Fibroblast of skin of scalp (primary cell): ENCODE results near the gene TTC38.
"Not testable (repeated sequence)": the region's sequence is repeated elsewhere in the genome, so short reads cannot be mapped to it uniquely, and the experiment has no call there.

Experiments used
- DNase-seq: peaks from one replicate; pipeline ENCODE4 v3.0.0-alpha.2; 2013

The TTC38 gene

DNA sequence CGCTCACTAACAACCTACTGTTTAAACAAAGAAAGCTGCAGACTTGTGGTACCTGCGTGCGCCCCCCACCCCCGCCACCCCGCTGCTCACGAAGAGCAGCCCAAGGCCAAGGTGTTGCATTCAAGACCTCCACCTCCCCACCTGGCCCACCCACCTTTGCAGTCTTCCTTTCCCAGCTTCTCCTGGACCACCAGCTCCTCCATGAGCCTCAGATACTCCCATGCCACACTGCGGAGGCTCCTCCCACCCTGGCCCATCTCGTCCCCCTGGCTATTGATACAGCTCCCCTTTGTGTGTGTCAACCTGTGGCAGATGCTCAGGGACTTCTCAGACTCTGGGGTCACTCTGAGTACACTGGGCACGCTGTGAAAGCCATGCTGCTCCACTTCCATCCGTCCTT lies 21.6 kb upstream of the TTC38 start:
- DNase-seq, result no peak

DNA sequence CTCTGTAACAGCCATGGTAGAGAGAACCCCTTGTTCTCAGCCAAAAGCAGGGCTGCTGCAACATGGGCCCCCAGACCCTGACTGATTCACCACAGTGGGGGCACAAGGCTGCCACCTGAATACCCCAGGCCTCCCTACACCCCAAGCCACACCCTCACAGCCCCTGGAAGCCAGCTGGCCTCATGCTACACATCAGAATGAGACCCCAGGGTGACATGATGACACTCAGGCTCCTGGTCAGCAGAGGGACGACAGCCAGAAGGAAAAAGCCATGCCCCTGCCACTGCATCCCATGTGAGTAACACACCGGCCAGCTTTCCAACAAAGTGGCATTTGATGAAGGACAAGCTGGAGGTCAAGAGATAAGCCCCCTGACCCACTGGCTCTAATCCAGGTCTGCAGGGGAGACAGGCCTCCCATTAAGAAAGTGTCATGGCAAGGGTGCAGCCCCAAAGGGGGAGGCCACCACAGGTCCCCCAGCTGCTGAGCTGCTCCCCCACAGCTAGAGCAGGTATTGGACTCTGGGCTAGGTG lies 20.3 kb upstream of the TTC38 start:
- DNase-seq, result no peak

DNA sequence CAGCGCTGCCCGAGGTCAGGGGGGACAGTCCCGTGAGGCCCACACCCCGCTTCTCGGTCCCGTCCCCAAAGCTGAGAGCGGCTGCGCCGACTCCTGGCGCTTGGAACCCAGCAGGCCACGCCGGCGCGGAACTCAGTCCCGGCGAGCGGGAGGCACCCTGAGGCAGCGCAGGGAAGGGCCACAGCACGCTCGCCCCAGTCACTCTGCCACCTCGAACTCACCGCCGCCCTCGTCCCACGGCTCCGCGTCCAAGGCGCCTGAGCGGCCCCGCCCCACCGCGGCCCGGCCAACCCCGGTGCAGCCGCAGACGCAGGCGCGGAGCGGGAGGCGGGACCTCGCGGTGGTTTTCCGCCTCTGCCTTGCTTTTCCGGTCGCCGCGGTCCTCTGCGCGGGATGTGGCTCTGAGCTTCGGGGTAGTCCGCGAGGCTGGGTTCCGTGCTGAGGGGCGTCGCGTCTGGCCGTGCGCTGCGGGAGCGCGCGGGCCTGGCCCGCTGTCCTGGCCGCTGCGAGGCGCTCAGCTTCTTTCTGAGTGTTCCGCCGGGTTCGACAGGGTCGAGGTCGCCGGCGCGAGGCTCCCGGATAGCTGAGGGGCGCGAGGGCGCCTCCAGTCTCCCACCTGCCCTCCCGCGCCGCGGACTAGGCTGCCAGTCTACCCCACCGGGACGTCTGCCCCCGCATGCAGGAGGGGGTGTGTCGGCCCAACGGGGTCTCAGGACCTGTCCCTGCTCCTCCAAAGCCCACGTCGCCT lies 17.6 kb upstream of the TTC38 start, which contains the start of gene CDPF1:
Gene CDPF1, minus strand, starts transcription at position 259 of the 748 bp plus-strand sequence. CDS start 2,009 bp downstream, outside the sequence.
- DNase-seq, result peak; percentile 87

DNA sequence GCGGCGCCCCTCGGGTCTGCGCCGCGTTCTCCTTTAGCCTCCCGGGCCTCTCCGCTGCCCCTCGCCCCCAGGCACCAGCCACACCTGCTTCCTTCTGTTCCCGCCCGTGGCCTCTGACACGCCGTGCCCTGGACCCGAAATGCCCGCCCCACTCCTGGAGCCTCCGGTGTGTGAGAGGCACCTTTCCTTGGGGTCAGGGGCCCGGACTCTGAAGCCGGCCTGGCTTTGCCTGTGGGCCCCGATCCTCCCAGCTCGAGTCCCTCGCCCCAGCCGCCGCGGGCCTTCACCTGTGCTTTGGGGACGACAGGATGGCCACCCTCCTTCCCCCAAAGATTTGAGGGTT lies 17.1 kb upstream of the TTC38 start:
- no peak for DNase-seq

DNA sequence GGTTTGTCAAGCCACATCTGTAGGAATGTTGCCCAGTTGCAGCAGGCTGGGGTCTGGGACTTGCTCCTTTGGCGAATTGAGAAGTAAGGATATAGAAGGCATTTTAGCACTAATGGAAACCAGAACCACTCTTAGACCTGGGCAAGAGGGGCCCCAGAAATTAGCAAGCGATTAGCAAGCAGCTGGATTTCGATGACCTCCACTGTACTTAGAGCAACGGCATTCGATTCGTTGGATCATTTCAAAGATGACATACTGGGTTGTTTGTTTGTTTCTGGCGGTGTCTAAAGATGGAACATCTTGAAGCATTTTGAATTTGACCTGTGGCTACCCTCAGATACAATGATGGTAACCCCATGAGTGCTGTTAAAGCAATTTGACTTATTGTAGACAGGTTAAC lies 16.5 kb upstream of the TTC38 start:
- no peak for DNase-seq

DNA sequence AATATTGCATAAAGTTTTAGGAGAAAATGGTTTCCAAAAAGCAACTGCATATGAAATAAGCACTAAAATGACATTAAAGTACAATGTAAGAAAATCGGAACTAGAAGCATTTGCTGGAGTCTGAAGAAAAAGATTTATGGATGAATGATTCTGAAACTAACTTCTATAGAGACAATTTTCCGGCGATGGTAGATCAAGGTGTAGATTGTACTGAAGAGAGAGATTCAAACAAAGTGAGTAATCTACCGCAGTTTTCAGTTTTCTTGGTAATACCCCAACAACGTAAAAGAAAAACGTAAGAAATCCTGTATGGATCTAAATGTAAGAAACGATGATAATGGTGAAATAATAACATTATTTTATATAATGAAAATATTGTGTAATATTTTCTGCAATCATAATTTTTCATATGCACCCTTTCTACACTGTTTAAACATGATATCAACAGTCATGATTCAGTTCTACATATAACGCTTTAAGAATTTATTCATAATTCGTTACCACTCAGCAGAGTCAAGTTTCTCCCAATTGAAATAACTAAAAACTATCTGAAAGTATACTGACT lies 15.9 kb upstream of the TTC38 start:
- DNase-seq, result no peak

DNA sequence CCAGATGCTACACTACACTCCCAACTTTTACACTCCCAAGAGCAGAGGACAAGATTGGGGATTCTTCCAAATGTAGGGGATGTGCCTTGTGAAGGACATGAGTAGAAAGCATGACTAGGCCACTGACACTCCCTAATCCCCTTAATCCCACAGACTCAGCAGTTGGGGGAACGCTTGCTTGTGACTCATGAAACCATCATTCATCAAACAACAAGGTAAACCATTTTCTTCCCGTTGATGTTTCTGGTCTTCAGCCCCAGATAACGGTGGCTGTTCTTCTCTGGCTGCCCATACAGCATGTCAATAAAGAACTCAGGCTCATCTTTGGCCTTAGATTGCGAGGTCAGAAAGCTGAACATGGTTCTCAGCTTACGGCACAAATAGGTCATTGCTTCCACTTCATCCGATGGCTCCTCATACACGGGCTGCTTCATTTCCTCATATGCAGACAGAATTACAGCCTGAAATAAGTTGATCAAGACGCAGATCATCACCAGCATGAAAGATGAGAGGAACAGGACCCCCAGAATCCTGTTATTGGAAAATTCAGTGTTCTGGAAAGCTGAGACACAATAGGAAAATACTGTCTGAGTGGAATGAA lies 11.3 kb upstream of the TTC38 start:
- no peak for DNase-seq

DNA sequence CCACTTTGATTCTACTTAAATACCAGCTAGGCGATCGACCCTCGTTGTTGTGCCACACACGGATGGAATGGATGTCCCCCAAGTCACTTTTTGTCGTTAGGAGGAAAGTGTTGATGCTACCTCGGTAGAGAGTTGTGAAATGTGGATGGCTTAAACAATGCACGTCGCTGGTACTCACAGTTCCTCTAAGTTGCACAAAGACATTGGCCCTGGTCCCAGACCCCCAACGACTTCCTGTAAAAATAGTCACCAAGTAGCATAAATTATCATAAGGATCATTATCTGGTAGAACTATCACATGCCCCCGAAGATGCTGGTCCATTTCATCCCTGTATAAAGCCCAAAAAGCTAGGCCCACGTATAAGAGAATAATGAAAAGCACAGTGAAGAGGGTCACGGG lies 8.4 kb upstream of the TTC38 start:
- DNase-seq, result no peak

DNA sequence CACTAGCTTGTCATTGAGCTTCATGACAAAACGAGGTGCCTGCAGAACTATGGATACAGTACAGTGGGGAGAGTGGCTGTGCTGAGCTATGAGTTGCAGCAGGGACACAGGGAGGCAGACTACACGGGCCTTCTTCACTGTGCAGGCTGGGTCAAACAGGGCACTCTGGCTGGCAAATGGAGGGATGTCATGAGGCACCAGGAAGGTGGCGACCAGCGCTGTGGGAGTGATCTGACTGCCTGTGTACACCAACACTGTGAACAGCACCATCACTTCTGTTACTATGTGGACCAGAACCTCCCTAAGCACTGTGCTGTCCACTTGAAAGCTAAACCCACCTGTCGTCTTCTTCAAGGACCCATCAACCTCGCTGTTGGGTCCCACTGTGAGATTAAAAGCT lies 7.8 kb upstream of the TTC38 start:
- DNase-seq, result no peak

DNA sequence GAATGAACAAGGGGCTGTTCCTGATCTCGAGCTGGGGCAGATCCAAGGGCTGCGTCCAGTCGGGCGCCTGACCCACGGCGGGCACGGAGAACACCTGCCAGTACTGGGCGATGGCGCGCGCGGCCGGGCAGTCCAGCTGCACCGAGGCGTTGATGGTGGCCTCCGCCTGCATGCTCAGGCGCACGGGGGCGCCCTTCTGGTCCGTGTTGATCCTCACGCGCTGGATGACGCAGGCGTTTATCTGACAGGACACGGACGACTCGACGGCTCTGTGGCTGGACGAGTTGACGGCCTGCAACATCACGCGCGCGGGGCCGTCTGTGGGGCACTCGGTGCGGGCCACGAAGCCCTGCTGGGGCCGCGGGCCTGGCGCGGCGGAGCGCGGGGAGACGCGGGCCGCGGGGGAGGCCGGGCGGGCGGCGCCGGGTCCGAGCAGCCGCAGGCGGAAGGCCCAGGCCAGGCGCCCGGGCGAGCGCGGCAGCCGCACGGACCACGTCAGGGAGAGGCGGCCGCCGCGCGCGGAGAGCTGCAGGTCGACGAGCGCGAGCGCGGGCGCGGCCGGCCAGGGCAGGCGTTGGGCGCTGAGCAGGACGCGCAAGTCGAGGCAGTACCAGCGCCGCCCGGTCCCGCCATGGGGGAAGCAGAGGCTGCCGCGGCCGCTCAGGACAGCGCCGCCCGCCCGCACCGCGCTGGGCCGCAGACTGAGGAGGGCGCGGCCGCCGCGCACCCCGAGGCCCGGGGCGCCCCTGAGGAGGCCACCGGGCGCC lies 5.2 kb upstream of the TTC38 start:
- DNase-seq, result peak; percentile 60

DNA sequence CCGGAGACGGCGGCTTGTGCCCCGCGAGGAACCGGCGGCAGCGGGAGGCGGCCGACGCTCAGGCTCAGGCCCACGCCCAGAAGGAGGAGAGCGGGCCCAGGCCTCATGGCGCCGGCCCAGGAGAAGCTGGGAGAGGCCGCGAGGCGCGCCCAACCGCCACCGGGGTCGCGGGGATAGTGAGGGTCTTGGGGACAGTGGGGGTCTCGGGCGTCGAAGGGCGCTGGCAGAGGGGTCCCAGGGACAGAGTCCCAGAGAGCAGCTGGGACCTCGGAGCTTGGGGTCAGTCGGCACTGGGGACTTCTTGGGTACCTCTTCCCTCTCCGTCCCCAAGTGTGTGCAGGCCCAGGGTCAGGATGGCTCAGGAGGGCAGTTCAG lies 4.6 kb upstream of the TTC38 start, which contains the start of gene PKDREJ:
Gene PKDREJ, minus strand, starts transcription at position 128 of the 375 bp plus-strand sequence. Its CDS starts 21 bp downstream, at position 107.
- no peak for DNase-seq

DNA sequence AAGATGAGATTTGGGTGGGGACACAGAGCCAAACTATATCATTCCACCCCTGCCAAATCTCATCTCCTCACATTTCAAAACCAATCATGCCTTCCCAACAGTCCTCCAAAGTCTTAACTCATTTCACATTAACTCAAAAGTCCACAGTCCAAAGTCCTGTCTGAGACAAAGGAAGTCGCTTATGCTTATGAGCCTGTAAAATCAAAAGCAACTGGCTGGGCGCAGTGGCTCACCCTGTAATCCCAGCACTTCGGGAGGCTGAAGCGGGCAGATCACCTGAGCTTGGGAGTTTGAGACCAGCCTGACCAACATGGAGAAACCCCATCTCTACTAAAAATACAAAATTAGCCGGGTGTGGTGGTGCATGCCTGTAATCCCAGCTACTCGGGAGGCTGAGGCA lies 3.3 kb upstream of the TTC38 start:
- not testable (repeated sequence) for DNase-seq

DNA sequence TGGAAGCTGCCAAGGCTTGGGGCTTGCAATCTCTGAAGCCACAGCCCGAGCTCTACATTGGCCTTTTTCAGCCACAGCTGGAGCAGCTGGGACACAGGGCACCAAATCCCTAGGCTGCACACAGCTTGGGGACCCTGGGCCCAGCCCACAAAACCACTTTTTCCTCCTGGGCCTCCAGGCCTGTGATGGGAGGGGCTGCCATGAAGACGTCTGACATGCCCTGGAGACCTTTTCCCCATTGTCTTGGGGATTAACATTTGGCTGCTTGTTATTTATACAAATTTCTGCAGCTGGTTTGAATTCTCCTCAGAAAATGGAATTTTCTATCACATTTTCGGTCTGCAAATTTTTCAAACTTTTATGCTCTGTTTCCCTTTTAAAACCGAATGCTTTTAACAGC lies 2.2 kb upstream of the TTC38 start:
- DNase-seq, result not testable (repeated sequence)

DNA sequence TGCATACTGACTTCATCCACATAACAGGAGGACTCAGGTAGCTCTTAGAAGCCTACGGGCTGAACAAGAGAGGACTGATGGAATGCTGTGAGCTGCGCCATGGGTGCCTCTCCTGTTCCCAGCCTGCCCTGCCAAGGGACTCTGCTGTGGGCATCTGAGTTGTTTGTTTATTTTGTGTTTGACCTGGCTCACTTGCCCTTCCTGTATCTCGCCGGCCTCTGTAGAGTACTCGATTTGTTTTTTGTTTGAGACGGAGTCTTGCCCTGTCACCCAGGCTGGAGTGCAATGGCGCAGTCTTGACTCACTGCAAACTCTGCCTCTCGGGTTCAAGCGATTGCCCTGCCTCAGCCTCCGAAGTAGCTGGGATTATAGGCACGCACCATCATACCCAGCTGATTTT lies 1.8 kb downstream of the TTC38 start:
- no peak for DNase-seq

DNA sequence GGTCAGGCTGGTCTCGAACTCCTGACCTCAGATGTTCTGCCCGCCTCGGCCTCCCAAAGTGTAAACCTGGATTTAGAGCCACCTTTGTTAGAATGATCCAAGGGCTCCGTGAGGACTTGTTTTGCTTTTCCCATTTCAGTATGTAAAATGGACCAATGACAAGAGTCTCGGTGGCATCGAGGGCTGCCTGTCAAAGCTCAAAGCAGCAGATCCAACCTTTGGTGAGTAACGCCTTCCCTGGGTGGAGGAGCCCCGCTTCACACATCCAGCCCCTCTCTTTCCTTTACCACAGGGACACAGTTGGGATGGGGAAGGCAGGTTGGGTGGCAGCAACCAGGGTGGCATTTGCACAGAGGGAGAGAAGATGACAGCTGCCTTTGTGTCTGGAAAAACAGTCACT lies 4.4 kb downstream of the TTC38 start:
- DNase-seq, result no peak

DNA sequence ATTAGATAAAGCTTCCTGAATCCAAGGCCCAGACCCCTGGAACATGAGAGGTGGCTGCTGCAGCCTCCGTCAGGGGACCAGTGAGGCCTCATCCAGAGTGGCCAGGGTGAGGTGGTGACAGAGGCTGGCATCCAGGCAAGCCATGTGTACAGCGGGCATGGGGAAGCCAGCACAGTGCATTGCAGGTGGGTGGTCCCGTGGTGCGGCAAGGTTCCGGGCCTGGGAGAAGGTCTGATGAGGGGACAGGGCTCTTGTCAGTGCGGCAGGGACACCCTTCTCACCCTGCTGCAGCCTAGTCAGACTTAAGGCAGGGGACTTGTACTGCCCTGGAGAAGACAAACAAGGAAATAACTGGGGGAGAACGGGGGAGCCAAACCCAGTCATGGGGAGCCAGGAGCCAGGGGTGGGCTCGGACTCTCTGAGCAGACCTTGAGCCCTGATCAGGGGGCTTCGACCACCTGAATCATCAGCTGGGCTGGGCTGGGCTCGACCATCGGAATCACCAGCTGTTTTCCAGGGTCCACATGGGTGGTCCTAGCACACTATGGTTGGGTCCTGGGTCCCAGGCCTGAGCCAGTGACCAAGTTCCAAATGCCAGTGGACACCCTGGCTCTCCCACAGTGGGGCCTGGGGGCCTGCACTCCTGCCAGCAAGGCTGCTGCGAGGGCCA lies 5.1 kb downstream of the TTC38 start:
- no peak for DNase-seq

DNA sequence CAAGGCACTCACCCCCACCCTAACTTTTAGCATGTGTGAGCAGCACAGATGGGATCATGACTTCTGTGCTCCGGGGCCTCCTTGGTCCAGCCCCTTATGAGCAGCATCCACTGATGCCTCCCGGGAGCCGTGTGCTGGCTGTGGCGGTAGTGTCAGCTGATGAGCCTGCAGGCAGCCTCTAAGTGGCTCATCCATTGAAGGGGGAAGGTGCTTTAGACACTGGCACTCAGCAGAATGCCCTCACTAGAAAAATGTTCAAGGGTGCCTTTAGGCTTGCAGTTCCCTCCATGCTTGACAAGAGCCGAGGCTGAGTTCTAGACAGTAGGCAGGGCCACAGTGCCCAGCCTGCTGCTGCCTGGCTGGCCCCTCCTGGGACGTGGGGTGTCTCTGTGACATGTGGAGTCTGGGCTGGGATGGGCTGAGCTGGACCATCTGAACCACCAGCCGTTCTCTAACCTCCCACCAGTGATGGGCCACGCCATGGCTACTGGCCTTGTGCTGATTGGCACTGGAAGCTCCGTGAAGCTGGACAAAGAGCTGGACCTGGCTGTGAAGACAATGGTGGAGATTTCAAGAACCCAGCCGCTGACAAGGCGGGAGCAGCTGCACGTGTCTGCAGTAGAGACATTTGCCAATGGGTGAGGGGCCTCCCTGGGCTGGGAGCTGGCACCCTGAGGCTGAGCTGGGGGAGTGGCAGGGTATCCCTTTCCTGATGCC lies 5.8 kb downstream of the TTC38 start:
- no peak for DNase-seq

DNA sequence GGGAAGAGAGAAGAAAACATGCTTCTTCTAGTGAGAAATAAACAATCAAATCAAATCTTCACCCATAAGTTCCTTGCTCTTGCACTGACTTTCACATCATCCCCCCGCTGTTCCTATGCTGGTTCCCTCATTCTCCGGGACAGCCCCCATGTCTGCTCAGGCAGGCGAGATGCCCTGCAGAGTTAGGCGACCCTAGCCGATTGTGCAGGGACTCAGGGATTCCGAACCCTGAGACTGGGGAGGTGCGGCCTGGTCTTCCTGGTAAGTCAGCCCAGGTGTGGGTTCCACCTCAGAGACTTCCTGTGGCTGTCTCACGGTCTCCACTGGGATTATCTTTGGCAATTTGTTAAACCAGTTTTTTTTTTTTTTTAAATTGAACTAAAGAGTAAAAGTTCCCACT lies 6.6 kb downstream of the TTC38 start:
- no peak for DNase-seq

DNA sequence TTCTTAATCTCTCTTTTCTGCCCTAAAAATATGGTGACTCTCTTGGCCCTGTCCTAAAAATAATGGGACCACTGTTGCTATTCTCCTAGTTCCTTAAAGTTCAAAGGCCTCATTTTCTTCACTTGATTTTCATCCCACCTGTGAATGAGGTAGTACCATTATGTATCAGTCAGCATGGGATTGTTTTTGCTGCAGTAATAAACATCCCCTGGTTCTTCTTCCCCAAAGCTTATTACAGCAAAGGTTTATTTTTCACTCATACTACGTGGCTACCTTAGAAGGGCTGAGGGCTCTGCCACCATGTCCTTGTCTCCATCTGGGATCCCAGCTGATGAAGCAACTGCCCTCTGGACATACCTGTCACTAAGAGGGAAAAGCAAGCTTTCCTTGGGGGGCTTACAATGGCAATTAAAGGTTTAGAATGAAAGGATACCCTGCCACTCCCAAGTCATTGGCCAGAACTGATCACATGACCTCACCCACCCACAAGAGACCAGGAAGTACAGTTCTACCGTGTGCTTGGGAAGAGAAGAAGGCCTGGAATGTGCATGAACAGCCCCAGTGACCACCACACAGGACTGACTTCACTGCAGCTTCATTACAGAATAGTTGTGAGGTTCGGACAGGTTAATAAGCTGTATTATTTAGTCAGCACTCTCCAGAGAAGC lies 7.8 kb downstream of the TTC38 start:
- no peak for DNase-seq

DNA sequence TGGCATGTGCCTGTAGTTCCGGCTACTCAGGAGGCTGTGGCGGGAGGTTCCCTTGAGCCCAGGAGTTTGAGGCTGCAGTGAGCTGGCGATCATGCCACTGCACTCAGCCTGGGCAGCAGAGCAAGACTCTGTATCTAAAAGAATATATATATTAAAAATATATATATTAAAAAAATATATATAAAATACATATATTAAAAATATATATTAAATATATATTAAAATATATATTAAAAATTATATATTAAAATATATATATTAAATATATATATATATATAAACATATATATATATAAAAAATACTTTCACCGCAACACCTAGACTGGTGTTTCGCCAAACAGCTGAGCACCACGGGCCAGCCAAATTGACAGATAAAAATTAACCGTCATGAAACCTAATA lies 8.8 kb downstream of the TTC38 start:
- DNase-seq, result no peak
